A673 (cell line): Measurements from ENCODE around the gene TENM4. TPM values are rescaled to one million over a fixed set of nuclear protein-coding genes. Genes with fewer than 3 reads are reported as not detected.

Experiments
- BruUV-seq: library from RNA; stranded (reverse); fragments of 400-500 nt; replicated peaks from 2 replicates; lab custom pipeline; 2021; lab: Mats Ljungman, UMichigan
- CTCF ChIA-PET: fragments of 300-600 bp; sonication (Branson Sonifier 250); formaldehyde crosslinking; loops from one replicate; lab custom pipeline; 2022; ENCODE audit warnings: antibody characterized with exemption; lab: Charles Lee
- POLR2A ChIA-PET: fragments of 300-600 bp; sonication (Branson Sonifier 250); formaldehyde crosslinking; loops from one replicate; lab custom pipeline; 2022; ENCODE audit warnings: antibody characterized with exemption; ENCODE audit not compliant: low non-redundant PET; lab: Charles Lee
- DNase-seq: peaks from one replicate; pipeline ENCODE4 v3.0.0-alpha.2; 2015; ENCODE audit warnings: low spot score
- H3K27ac ChIP-seq: fragments of 200-600 bp; sonication (generic); 2 replicates; pipeline ENCODE4 v1.5.1; 2016; ENCODE audit warnings: mixed run types, low read depth, mild to moderate bottlenecking, mixed read lengths, antibody characterized with exemption, low read length; ENCODE audit not compliant: poor library complexity, severe bottlenecking
- H3K27me3 ChIP-seq: fragments of 200-600 bp; sonication (generic); replicated peaks from 2 replicates; pipeline ENCODE4 v1.6.1; 2017; ENCODE audit warnings: mixed run types, low read depth, mild to moderate bottlenecking, mixed read lengths, antibody characterized with exemption, low read length; ENCODE audit not compliant: insufficient read depth, poor library complexity
- H3K36me3 ChIP-seq: fragments of 200-600 bp; sonication (generic); 2 replicates; pipeline ENCODE4 v1.6.1; 2016; ENCODE audit warnings: mixed run types, mild to moderate bottlenecking, mixed read lengths, antibody characterized with exemption, low read length; ENCODE audit not compliant: insufficient read depth, poor library complexity, severe bottlenecking
- H3K4me1 ChIP-seq: fragments of 200-600 bp; sonication (generic); 2 replicates; pipeline ENCODE4 v1.6.1; 2017; ENCODE audit warnings: mixed run types, mild to moderate bottlenecking, mixed read lengths, antibody characterized with exemption, low read length; ENCODE audit not compliant: insufficient read depth, poor library complexity, severe bottlenecking
- H3K4me3 ChIP-seq: fragments of 200-600 bp; sonication (generic); 2 replicates; pipeline ENCODE4 v1.5.1; 2016; ENCODE audit warnings: low read depth, mixed run types, mild to moderate bottlenecking, mixed read lengths, low read length; ENCODE audit not compliant: poor library complexity, severe bottlenecking
- H3K9me3 ChIP-seq: fragments of 200-600 bp; sonication (generic); 2 replicates; pipeline ENCODE4 v1.6.1; 2016; ENCODE audit warnings: mixed run types, low read depth, mild to moderate bottlenecking, mixed read lengths, antibody characterized with exemption, low read length; ENCODE audit not compliant: poor library complexity, severe bottlenecking
- EZH2 ChIP-seq: fragments of 200-600 bp; sonication (generic); IDR thresholded peaks from 2 replicates; pipeline ENCODE4 v1.6.1; 2017; ENCODE audit warnings: borderline replicate concordance, low read depth, mild to moderate bottlenecking, mixed read lengths, antibody characterized with exemption, low read length; ENCODE audit not compliant: poor library complexity, severe bottlenecking
- intact Hi-C: fragments of 100-400 bp; cut with micrococcal nuclease; formaldehyde crosslinking; loops from one replicate; pipeline ENCODE4 v1.10.0; 2022; ENCODE audit not compliant: unreplicated experiment
- total RNA-seq: library from RNA; stranded (reverse); gene quantifications from 2 replicates; pipeline ENCODE4 v1.2.3, GENCODE V29; 2021
- TF ChIP-seq, protein P1 (sequence below): fragments of 300-800, 200-600 bp; sonication (generic); conservative IDR thresholded peaks from 2 replicates; pipeline ENCODE4 v1.5.1; 2017; ENCODE audit warnings: low read depth, mild to moderate bottlenecking, antibody characterized with exemption, low read length, moderate library complexity, mixed read lengths

Gene TENM4
- total RNA-seq, 1 experiment from 2014 or later = 0.11 TPM

DNA sequence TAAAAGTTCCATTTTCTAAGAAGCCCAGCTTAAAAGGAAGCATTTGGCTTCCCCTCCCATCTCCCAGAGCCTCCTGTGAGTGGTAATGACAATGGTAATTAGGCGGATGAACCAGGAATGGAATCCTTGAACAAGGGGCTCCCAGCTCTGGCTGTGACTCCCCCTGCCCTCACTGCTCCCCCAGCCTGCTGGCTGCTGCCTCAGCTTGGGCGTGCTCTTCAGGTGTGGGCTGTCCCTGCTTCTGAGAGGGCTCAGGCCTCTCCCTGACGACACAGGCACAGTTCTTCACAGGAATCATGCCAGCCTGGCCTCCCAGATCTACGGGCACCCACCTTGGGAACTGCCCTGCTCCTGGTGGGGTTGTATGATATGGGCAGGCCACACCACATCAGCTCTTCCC lies 784.5 kb downstream of the TENM4 start:
- DNase-seq = no peak
- no peaks in the 10 kb centered on the region for H3K4me1 ChIP-seq
- no TSS peak for BruUV-seq
- POLR2A ChIA-PET = no interaction called here
- no peaks in the 10 kb centered on the region for H3K27me3 ChIP-seq
- H3K9me3 ChIP-seq = no peaks in the 10 kb centered on the region
- CTCF ChIA-PET = no interaction called here
- H3K36me3 ChIP-seq = no peaks in the 10 kb centered on the region
- no peak overlapping the region for H3K4me3 ChIP-seq
- intact Hi-C loops = no loop called here
- no peak for TF ChIP-seq EZH2
- TF ChIP-seq, protein P1, sequence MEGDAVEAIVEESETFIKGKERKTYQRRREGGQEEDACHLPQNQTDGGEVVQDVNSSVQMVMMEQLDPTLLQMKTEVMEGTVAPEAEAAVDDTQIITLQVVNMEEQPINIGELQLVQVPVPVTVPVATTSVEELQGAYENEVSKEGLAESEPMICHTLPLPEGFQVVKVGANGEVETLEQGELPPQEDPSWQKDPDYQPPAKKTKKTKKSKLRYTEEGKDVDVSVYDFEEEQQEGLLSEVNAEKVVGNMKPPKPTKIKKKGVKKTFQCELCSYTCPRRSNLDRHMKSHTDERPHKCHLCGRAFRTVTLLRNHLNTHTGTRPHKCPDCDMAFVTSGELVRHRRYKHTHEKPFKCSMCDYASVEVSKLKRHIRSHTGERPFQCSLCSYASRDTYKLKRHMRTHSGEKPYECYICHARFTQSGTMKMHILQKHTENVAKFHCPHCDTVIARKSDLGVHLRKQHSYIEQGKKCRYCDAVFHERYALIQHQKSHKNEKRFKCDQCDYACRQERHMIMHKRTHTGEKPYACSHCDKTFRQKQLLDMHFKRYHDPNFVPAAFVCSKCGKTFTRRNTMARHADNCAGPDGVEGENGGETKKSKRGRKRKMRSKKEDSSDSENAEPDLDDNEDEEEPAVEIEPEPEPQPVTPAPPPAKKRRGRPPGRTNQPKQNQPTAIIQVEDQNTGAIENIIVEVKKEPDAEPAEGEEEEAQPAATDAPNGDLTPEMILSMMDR = no peak
- no peak overlapping the region for H3K27ac ChIP-seq

DNA sequence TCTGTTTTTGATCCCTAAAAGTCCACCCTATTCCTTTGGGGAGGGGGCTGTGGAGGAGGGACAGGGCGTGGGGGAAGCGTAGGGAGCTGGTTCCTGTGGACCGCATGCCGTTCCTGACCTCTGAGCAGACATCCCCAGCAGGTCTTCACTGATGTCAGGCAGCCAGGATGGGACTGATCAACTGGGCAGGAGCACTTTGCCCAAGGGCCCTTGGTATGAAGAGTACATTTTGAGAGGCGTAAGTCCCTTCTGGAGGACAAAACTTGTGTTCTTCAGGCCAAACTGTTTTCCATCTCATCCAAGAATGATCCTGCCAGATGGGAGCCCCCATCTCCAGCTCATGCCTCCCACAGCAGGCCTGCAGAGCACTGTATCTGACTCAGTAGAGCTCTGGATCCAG lies 785.3 kb downstream of the TENM4 start:
- ChIA-PET CTCF (no interaction called here), POLR2A (no interaction called here)
- H3K4me3 ChIP-seq = no peak overlapping the region
- H3K36me3 ChIP-seq = no peaks in the 10 kb centered on the region
- intact Hi-C loops = no loop called here
- H3K27ac ChIP-seq = no peak overlapping the region
- DNase-seq = no peak
- TF ChIP-seq, protein P1 = no peak
- TF ChIP-seq EZH2 = no peak
- no peaks in the 10 kb centered on the region for H3K27me3 ChIP-seq
- H3K4me1 ChIP-seq = no peaks in the 10 kb centered on the region
- no peaks in the 10 kb centered on the region for H3K9me3 ChIP-seq
- BruUV-seq = no TSS peak

DNA sequence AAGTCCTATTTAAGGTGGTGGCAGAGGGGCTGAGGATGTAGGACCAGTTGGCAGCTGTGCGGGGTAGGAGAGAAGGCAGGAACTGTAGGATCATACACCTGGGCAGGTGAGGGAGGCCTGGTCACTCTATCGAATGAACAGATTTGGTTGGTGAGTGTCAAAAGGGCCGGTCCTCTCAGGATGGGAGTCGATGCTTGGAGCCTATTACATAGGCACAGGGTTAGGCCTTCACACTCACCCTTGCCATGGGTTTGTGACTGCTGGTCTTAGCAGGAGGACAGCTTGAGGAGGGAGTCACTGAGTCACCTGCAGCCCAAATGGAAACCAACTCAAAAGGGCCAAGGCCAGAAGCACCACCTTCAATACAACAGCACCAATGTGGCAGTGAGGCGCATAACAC lies 786.0 kb downstream of the TENM4 start:
- Histone ChIP-seq H3K9me3 (no peaks in the 10 kb centered on the region), H3K36me3 (no peaks in the 10 kb centered on the region), H3K4me3 (no peak overlapping the region), H3K4me1 (no peaks in the 10 kb centered on the region), H3K27ac (no peak overlapping the region), H3K27me3 (no peaks in the 10 kb centered on the region)
- ChIA-PET CTCF (no interaction called here), POLR2A (no interaction called here)
- no TSS peak for BruUV-seq
- DNase-seq = no peak
- TF ChIP-seq, protein P1 = no peak
- no peak for TF ChIP-seq EZH2
- intact Hi-C loops = no loop called here
